ENCODE data around the gene TPBGL. TPM values are rescaled to one million over a fixed set of nuclear protein-coding genes. Genes with fewer than 3 reads are reported as not detected.

The TPBGL gene
- total RNA-seq, 4 donors from 2014 or later: 0.09 TPM; not detected in 3

- 31 to 45% methylated on average over 2 of the region's 2 CpGs for WGBS, 2 donors
- no peak overlapping the region for H3K27ac ChIP-seq
- no peaks in the 10 kb centered on the region for H3K36me3 ChIP-seq
- no peak overlapping the region for H3K4me3 ChIP-seq
- no peaks in the 10 kb centered on the region for H3K4me1 ChIP-seq
- no peaks in the 10 kb centered on the region for H3K9me3 ChIP-seq
- DNase-seq: no peak
- intact Hi-C loops (cut with DNase I): no loop called here
- TF ChIP-seq POLR2A (IDR thresholded peaks at IDR 0.05) (no peak), CTCF (IDR thresholded peaks at IDR 0.05) (no peak)
- H3K27me3 ChIP-seq: peaks cover 0 to 14% (median 0%) of the 10 kb centered on the region in 4 donors
Measured at GRCh38 chr11:75219869-75220268, 20.7 kb upstream of the TPBGL start.

- intact Hi-C loops (cut with DNase I): no loop called here
- Histone ChIP-seq H3K4me3 (no peak overlapping the region), H3K27me3 (no peaks in the 10 kb centered on the region), H3K36me3 (no peaks in the 10 kb centered on the region), H3K27ac (no peak overlapping the region), H3K4me1 (no peaks in the 10 kb centered on the region), H3K9me3 (no peaks in the 10 kb centered on the region)
- no peak for TF ChIP-seq CTCF (IDR thresholded peaks at IDR 0.05)
- no peak for TF ChIP-seq POLR2A (IDR thresholded peaks at IDR 0.05)
- WGBS, 2 donors: 0 to 83% methylated on average over 1 of the region's 5 CpGs
- DNase-seq: no peak
Measured at GRCh38 chr11:75223954-75224643, 16.5 kb upstream of the TPBGL start.

- Histone ChIP-seq H3K36me3 (no peaks in the 10 kb centered on the region), H3K27me3 (peaks cover 0 to 6% (median 0%) of the 10 kb centered on the region in 4 donors), H3K27ac (no peak overlapping the region), H3K4me1 (no peaks in the 10 kb centered on the region), H3K4me3 (no peak overlapping the region), H3K9me3 (no peaks in the 10 kb centered on the region)
- TF ChIP-seq CTCF (IDR thresholded peaks at IDR 0.05) (no peak), POLR2A (IDR thresholded peaks at IDR 0.05) (no peak)
- 46 to 73% methylated on average over 2 to 4 of the region's 4 CpGs for WGBS, 2 donors
- intact Hi-C loops (cut with DNase I): no loop called here
- no peak for DNase-seq
Measured at GRCh38 chr11:75225794-75226193, 14.8 kb upstream of the TPBGL start.

GRCh38 chr11:75229466-75229865 lies 11.1 kb upstream of the TPBGL start:
- no peak for DNase-seq

More at GRCh38 chr11:75229466-75229865, 11.1 kb upstream of the TPBGL start:
- no peak overlapping the region for H3K4me3 ChIP-seq
- no peaks in the 10 kb centered on the region for H3K36me3 ChIP-seq
- H3K9me3 ChIP-seq: no peaks in the 10 kb centered on the region
- H3K27ac ChIP-seq: no peak overlapping the region
- WGBS, 2 donors: 79 to 80% methylated on average over 2 of the region's 2 CpGs
- no peaks in the 10 kb centered on the region for H3K4me1 ChIP-seq
- no peak for TF ChIP-seq CTCF (IDR thresholded peaks at IDR 0.05)
- no peak for TF ChIP-seq POLR2A (IDR thresholded peaks at IDR 0.05)
- intact Hi-C loops (cut with DNase I): no loop called here
- peaks cover 0 to 16% (median 0%) of the 10 kb centered on the region in 4 donors for H3K27me3 ChIP-seq
